Tibial nerve (tissue), 4 donors: ENCODE measurements around the gene USP25.

Experiments used
- EP300 ChIP-seq, 2 donors: sonication (generic); formaldehyde crosslinking; IDR thresholded peaks; one replicate each; pipeline ENCODE4 v1.6.1; 2017; ENCODE audit warnings: antibody characterized with exemption in 2 of 2, mild to moderate bottlenecking in 1 of 2
- POLR2A ChIP-seq, 2 donors: fragments of 450-650 bp; IDR thresholded peaks; one replicate each; pipeline ENCODE4 v1.6.1; 2017; ENCODE audit warnings: antibody characterized with exemption in 2 of 2, mild to moderate bottlenecking in 2 of 2, moderate library complexity in 2 of 2
- TF ChIP-seq, protein P1 (sequence below), 5 experiments: fragments of 200-600 bp in 3 of 5; fragments of 450-650 bp in 2 of 5; sonication (generic) in 3 of 5; IDR thresholded peaks; one replicate each; pipeline ENCODE4 v1.5.1; 2016 to 2019; ENCODE audit warnings: antibody characterized with exemption in 5 of 5, mild to moderate bottlenecking in 3 of 5, moderate library complexity in 2 of 5

DNA sequence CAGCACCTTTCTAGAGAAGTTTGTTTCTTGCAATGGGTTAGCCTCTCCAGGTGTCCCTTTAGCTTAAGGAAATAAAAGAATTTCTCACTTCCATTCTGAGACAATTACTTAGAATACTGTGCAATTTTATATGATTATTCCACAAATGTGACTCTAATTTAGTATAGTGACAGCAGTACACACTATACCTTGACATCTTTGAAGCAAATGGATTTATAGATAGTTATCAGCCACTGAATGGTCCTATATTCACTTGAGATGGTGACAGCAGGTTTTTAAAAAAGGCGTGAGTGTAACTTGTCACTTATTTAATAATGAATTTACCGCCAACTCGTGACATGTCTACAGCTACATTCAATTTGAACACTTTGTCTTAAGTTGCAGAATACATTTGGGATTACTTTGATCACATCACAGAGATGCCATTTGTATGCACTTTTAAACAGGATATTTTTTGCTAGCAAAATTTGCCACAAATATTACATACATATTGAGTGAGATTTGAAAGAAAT is 71.6 kb downstream of the USP25 start:
- TF ChIP-seq EP300 (IDR thresholded peaks at IDR 0.05) (no peak), POLR2A (IDR thresholded peaks at IDR 0.05) (no peak)
- TF ChIP-seq, protein P1, sequence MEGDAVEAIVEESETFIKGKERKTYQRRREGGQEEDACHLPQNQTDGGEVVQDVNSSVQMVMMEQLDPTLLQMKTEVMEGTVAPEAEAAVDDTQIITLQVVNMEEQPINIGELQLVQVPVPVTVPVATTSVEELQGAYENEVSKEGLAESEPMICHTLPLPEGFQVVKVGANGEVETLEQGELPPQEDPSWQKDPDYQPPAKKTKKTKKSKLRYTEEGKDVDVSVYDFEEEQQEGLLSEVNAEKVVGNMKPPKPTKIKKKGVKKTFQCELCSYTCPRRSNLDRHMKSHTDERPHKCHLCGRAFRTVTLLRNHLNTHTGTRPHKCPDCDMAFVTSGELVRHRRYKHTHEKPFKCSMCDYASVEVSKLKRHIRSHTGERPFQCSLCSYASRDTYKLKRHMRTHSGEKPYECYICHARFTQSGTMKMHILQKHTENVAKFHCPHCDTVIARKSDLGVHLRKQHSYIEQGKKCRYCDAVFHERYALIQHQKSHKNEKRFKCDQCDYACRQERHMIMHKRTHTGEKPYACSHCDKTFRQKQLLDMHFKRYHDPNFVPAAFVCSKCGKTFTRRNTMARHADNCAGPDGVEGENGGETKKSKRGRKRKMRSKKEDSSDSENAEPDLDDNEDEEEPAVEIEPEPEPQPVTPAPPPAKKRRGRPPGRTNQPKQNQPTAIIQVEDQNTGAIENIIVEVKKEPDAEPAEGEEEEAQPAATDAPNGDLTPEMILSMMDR (IDR thresholded peaks at IDR 0.05) = no peak
